HG02642 (cell line): Measurements from ENCODE around the gene TRPM7.
A peak's percentile ranks its signal among the peaks of the same experiment; 100 is the strongest.
"Not testable (repeated sequence)": the region's sequence is repeated elsewhere in the genome, so short reads cannot be mapped to it uniquely, and the experiment has no call there.

Experiments
- ATAC-seq: cut with Tn5 transposase; IDR thresholded peaks from one replicate; pipeline ENCODE4 v1.9.1; 2021; ENCODE audit warnings: mild to moderate bottlenecking; ENCODE audit not compliant: unreplicated experiment, poor library complexity

The TRPM7 gene

GRCh38 chr15:50686469-50687301, at the start of gene TRPM7:
TSS of gene TRPM7 (minus strand) at chr15:50686797. CDS start at chr15:50686533, 264 bp downstream.
- ATAC-seq, result peak; percentile 85

GRCh38 chr15:50735156-50735555, 48.6 kb upstream of the TRPM7 start:
- ATAC-seq, result no peak

GRCh38 chr15:50726315-50726714, 39.7 kb upstream of the TRPM7 start:
- ATAC-seq, result no peak

- ATAC-seq, result no peak
Measured at GRCh38 chr15:50718700-50719125, 32.1 kb upstream of the TRPM7 start.

- no peak for ATAC-seq
Measured at GRCh38 chr15:50712018-50712417, 25.4 kb upstream of the TRPM7 start.

GRCh38 chr15:50710585-50710984, 24.0 kb upstream of the TRPM7 start:
- ATAC-seq, result no peak

- no peak for ATAC-seq
Measured at GRCh38 chr15:50707878-50708427, 21.4 kb upstream of the TRPM7 start.

GRCh38 chr15:50702762-50703334, 16.3 kb upstream of the TRPM7 start:
- no peak for ATAC-seq

GRCh38 chr15:50698101-50698500, 11.5 kb upstream of the TRPM7 start:
- no peak for ATAC-seq

GRCh38 chr15:50697109-50697797, 10.7 kb upstream of the TRPM7 start:
- no peak for ATAC-seq

- not testable (repeated sequence) for ATAC-seq
Measured at GRCh38 chr15:50694634-50695165, 8.1 kb upstream of the TRPM7 start.

GRCh38 chr15:50687302-50687902, 805 bp upstream of the TRPM7 start:
- no peak for ATAC-seq

GRCh38 chr15:50685976-50686468, 575 bp downstream of the TRPM7 start:
- ATAC-seq, result peak; percentile 71

- no peak for ATAC-seq
Measured at GRCh38 chr15:50685191-50685975, 1.2 kb downstream of the TRPM7 start.

GRCh38 chr15:50681467-50681866, 5.1 kb downstream of the TRPM7 start:
- ATAC-seq, result no peak

GRCh38 chr15:50676799-50677483, 9.7 kb downstream of the TRPM7 start:
- no peak for ATAC-seq

- ATAC-seq, result no peak
Measured at GRCh38 chr15:50675535-50676144, 11.0 kb downstream of the TRPM7 start.

GRCh38 chr15:50670115-50670514, 16.5 kb downstream of the TRPM7 start:
- ATAC-seq, result no peak
